GM13977 (cell line): ENCODE data around the gene ITPK1.
A peak's percentile ranks its signal among the peaks of the same experiment; 100 is the strongest.

Experiments
- DNase-seq: peaks from one replicate; pipeline ENCODE4 v3.0.0; 2012; ENCODE audit warnings: low spot score
- in situ Hi-C: fragments of 300-500 bp; cut with MboI; formaldehyde crosslinking; loops from one replicate; pipeline ENCODE4 v1.12.0; 2022; ENCODE audit warnings: low sequenced_read_pairs, low pct_unique_long_range_greater_than_20kb, mixed read lengths, inconsistent platforms; ENCODE audit not compliant: unreplicated experiment
- TF ChIP-seq, protein P1 (sequence below): IDR thresholded peaks from 2 replicates; pipeline ENCODE4 v1.5.1; 2012; ENCODE audit warnings: mild to moderate bottlenecking, control low read depth; ENCODE audit not compliant: insufficient read depth; ENCODE audit errors: extremely low read depth, missing control alignments

Gene ITPK1

DNA sequence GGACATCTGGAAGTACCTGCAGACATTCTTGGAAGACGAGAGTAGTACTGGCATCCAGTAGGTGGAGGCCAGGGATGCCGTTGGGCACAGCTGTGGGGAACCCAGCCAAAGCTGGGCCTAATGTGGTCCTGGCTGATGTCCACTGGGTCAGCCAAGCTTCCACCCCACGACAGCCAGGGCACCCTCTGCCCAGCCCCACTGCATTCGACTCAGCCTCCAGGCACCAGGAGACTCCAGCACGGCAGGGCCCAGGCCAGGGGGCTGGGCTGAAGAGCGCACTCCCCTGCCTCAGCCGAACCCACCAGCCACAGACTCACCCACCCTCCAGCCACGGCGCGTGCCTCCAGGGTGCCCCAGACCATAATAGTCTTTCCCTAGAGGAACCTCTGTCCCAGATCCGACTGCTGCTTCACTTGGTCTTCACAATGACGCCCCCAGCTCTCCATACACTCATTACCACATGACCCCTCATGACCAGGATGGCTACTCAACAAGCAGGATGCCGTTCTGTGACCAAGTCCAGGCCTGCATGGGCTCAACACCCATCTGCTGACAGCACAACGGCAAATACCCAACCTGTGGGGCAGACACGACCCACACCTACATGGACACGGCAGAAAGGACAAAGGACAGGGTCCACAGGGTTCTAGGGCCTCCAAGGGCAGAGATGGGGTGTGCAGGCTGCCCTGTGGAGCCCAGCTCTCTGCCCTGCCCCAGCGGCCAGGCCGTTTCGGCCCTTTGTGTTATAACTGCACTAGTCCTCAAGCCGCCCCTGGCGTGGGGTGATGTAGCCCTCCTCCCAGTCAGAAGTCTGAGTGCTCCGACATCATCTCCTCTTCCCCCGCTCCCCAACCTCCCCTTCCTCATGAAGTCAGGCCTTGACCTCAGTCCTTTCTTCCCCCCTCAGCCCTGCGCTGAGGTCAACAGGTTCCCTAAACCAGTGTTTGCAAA lies 22.8 kb downstream of the ITPK1 start:
- TF ChIP-seq, protein P1, sequence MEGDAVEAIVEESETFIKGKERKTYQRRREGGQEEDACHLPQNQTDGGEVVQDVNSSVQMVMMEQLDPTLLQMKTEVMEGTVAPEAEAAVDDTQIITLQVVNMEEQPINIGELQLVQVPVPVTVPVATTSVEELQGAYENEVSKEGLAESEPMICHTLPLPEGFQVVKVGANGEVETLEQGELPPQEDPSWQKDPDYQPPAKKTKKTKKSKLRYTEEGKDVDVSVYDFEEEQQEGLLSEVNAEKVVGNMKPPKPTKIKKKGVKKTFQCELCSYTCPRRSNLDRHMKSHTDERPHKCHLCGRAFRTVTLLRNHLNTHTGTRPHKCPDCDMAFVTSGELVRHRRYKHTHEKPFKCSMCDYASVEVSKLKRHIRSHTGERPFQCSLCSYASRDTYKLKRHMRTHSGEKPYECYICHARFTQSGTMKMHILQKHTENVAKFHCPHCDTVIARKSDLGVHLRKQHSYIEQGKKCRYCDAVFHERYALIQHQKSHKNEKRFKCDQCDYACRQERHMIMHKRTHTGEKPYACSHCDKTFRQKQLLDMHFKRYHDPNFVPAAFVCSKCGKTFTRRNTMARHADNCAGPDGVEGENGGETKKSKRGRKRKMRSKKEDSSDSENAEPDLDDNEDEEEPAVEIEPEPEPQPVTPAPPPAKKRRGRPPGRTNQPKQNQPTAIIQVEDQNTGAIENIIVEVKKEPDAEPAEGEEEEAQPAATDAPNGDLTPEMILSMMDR, result no peak
- in situ Hi-C loops, result no loop called here
- peak; percentile 22 for DNase-seq

DNA sequence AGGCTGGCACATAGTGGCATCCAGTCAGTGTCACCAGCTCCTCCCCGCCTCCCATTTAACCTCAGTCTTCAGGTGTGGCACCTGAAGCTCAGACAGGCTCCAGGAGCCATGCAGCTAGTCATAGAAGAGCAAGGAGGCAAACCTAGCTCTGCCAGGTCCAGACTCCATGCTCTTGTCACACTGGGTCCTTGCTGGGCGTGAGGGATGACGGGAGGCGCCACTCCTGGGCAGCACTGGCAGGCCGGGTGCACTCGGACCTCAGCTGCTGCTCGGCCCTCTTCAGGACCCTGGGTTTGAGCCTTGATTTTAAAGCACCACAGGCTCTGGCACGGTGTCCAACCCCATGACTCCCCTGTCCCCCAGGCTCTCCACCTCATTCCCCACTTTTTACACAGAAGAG lies 24.1 kb downstream of the ITPK1 start:
- TF ChIP-seq, protein P1, result no peak
- no peak for DNase-seq
- in situ Hi-C loops, result no loop called here

DNA sequence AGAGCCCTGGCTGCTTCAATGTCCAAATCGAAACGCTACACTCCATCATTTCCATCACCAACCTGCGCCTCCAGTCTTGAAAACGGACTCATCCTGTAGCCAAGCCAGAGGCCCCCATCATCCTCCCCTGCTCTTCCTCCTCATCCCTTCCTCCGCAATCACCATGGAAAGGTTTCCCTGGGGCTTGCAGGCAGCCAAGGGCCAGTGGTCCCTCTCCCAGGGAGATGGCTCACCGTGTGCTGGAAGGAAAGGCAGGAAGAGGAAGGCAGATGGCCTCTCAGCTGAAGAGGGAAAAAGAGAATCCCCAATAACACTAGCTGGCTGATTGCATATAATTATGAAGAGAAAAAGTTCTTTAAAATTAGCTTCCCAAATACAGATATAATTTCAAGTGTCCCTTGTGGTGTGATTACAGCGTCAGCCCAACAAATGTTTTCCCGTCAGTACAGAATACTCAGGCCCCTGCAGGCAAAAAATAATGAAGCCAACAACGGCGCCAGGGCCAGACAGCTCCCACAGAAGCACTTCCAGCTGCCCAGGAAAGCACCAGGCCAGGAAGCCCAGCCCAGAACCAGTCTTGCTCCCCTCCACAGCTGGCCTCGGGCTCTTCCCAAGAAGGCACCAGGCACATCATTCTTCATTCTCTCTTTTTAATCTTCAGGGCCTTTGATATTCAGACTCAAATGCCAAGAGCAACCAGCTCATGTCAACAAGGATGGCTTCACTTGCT lies 24.7 kb downstream of the ITPK1 start:
- peak; percentile 24 for DNase-seq
- TF ChIP-seq, protein P1, result no peak
- in situ Hi-C loops, result no loop called here

DNA sequence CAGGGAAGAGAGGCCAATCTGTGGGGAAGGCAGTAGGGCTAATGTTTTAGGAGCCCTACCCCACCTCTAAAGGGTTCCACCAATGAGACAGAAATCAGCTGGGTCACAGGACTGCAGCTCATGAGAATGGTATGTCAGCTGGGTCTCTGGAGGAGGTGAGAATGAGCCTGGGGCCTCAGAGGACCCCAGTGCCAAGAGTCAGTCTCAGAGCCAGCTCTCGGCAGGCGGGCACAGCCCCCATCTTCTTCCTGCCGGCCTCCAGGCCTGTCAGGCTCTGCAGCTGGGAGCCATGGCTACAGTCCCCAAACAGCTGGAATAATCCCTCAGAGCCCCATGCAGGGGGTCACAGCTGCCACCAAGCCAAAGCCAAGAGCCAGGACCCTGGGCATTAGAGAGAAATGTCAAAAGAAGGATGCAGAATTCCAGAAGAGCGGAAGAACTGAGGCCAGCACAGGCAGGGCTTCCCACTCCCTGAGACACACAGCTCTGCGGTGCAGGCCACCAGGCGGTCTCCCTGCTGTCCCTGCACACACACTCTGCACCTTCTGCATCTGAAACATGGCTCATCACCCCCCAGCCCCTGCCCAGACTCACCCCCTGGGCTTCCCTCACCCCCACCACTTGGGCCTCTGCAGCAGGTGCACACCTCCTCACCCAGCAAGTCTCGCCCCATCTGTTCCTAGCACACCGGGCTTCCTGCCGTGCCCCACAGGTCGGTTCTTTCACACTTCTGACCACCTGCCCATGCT lies 26.0 kb downstream of the ITPK1 start:
- TF ChIP-seq, protein P1, result no peak
- in situ Hi-C loops, result no loop called here
- DNase-seq, result no peak

DNA sequence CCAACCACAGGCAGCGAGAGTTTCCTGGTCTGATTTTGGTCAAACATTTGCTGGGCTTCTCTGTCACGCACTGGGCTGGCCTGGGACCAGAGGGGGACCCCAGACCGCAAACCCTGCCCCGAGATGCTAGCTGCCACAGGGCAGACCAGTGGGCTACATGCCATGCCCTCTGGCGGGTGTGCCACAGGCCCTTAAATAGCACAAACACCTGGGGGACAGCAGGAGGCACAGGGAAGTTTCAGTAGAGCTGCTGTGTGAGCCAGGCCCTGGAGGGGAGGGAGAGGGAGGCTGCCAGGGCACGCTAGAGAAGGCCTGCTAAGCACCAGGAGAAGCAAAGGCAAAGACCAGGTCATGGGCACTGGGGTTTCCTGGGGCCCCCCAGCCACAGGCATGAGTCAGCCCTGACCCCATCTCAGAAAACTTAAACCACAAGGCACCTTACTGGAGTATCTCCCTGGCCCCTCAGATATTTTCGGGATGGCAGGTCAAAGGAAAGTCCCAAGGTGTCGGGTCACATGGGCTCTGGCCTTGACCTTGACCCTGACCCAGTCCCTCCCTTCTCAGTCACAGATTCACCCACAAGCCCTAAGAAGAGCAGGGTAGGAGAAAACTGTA lies 29.2 kb downstream of the ITPK1 start:
- in situ Hi-C loops, result no loop called here
- TF ChIP-seq, protein P1, result no peak
- DNase-seq, result peak; percentile 45

DNA sequence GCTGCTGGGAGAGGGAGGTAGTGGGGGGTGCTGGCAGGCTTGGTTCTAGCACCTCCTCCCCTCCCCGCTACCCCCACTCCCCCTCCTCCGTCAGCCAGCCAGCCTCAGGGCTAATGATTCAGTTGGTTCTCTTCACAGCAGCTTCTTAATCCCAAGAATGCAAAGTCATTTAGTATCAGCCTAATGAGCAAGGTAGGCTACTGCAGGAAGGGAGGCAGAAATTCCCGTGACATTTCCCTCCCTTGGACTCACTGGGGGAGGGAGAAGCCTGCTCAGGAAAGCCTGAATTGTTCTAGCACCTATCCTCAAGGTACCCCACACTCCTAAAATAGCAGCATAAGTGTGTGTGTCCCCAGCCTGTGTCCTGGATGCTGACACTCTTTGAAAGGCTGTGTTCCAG lies 29.8 kb downstream of the ITPK1 start:
- in situ Hi-C loops, result no loop called here

More for the DNA sequence above, 29.8 kb downstream of the ITPK1 start:
- TF ChIP-seq, protein P1, result no peak
- DNase-seq, result peak; percentile 17
